ENCODE data around the gene OR2V2. TPM values are rescaled to one million over a fixed set of nuclear protein-coding genes. Genes with fewer than 3 reads are reported as not detected.
A peak's percentile ranks its signal among the peaks of the same experiment; 100 is the strongest.

Gene OR2V2
- polyA plus RNA-seq, 1 donor from 2014 or later: not detected

GRCh38 chr5:181114844-181115778 lies 32.3 kb upstream of the OR2V2 start:
- peaks cover 32% of the 10 kb centered on the region for H3K27me3 ChIP-seq (ENCODE audit: insufficient read depth, low read depth, low read length)
- no peak overlapping the region for H3K4me2 ChIP-seq (ENCODE audit: low read length)
- TF ChIP-seq RAD21 (conservative IDR thresholded peaks at IDR 0.05): no peak
- no peaks in the 10 kb centered on the region for H3F3A ChIP-seq (ENCODE audit: insufficient read depth, low read length, poor library complexity, severe bottlenecking)
- no peak overlapping the region for H3K9ac ChIP-seq (ENCODE audit: low read length)
- no peaks in the 10 kb centered on the region for H3K79me2 ChIP-seq (replicated peaks; ENCODE audit: insufficient read depth, low read length)
- no peaks in the 10 kb centered on the region for H3K36me3 ChIP-seq (ENCODE audit: insufficient read depth, low read length)
- H3K4me3 ChIP-seq (ENCODE audit: low read length): peak overlapping the region; percentile 60
- H4K20me1 ChIP-seq (ENCODE audit: insufficient read depth): no peaks in the 10 kb centered on the region
- H3K9me2 ChIP-seq (ENCODE audit: insufficient read depth, low read length): no peaks in the 10 kb centered on the region
- H2AFZ ChIP-seq (ENCODE audit: low read depth, low read length): no peak overlapping the region
- H3K9me3 ChIP-seq (ENCODE audit: low read length): peaks cover 9% of the 10 kb centered on the region
- H3K27ac ChIP-seq (ENCODE audit: low read length): no peak overlapping the region

- peaks cover 32% of the 10 kb centered on the region for H3K27me3 ChIP-seq (ENCODE audit: insufficient read depth, low read depth, low read length)
- H3F3A ChIP-seq (ENCODE audit: insufficient read depth, low read length, poor library complexity, severe bottlenecking): no peaks in the 10 kb centered on the region
- TF ChIP-seq TAF1 (IDR thresholded peaks at IDR 0.05; ENCODE audit: low read depth) (no peak), EZH2 (IDR thresholded peaks at IDR 0.05; ENCODE audit: borderline replicate concordance, insufficient read depth, low read length, poor library complexity, severe bottlenecking) (no peak), MXI1 (conservative IDR thresholded peaks at IDR 0.05; ENCODE audit: poor library complexity, severe bottlenecking) (no peak), REST (IDR thresholded peaks at IDR 0.05; ENCODE audit: borderline replicate concordance) (no peak), EP300 (conservative IDR thresholded peaks at IDR 0.05; ENCODE audit: poor library complexity, severe bottlenecking) (no peak), SMC3 (conservative IDR thresholded peaks at IDR 0.05; ENCODE audit: poor library complexity) (no peak), RAD21 (conservative IDR thresholded peaks at IDR 0.05) (no peak), CTCF (IDR thresholded peaks at IDR 0.05; ENCODE audit: poor library complexity, severe bottlenecking) (no peak), POLR2AphosphoS5 (IDR thresholded peaks at IDR 0.05) (no peak)
- H3K9me3 ChIP-seq (ENCODE audit: low read length): peaks cover 9% of the 10 kb centered on the region
- no peak overlapping the region for H3K4me2 ChIP-seq (ENCODE audit: low read length)
- no peak overlapping the region for H3K4me3 ChIP-seq (ENCODE audit: low read length)
- no peaks in the 10 kb centered on the region for H4K20me1 ChIP-seq (ENCODE audit: insufficient read depth)
- H3K9ac ChIP-seq (ENCODE audit: low read length): no peak overlapping the region
- no peak overlapping the region for H3K27ac ChIP-seq (ENCODE audit: low read length)
- no peaks in the 10 kb centered on the region for H3K79me2 ChIP-seq (replicated peaks; ENCODE audit: insufficient read depth, low read length)
- no peaks in the 10 kb centered on the region for H3K9me2 ChIP-seq (ENCODE audit: insufficient read depth, low read length)
- no peaks in the 10 kb centered on the region for H3K36me3 ChIP-seq (ENCODE audit: insufficient read depth, low read length)
- no peak overlapping the region for H2AFZ ChIP-seq (ENCODE audit: low read depth, low read length)
These were observed 29.0 kb upstream of the OR2V2 start for GRCh38 chr5:181118369-181118768.
